GM12875 (cell line): ENCODE measurements around the gene SNHG17.
"Not testable (repeated sequence)": the region's sequence is repeated elsewhere in the genome, so short reads cannot be mapped to it uniquely, and the experiment has no call there.

Experiments
- H3K4me3 ChIP-seq: one replicate; pipeline ENCODE4 v1.5.1; 2011; ENCODE audit warnings: low read depth, low read length, control low read depth
- TF ChIP-seq, protein P1 (sequence below): IDR thresholded peaks from 2 replicates; pipeline ENCODE4 v1.5.1; 2011; ENCODE audit warnings: low read depth, mild to moderate bottlenecking, control low read depth, inconsistent platforms, low read length, moderate library complexity, borderline replicate concordance; ENCODE audit not compliant: insufficient read depth

The SNHG17 gene

DNA sequence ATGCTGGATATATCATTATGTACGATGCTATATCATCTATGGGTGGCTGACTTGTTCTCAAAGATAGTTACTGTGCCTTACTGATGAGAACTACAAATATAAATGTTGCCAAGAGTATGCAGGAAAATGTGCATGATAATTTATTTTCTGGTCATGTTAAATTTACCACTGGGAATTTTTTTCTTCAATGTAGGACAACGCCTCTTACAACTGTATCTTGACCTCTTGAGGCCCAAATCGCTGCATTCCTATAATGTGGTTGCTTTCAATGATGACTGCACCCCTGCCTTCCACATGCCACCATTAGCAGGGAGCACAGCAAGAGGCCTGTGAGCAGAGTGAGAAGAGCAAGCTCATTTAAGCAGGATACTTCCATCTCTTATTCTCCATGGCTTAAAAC lies 31.9 kb upstream of the SNHG17 start:
- no peak overlapping the region for H3K4me3 ChIP-seq
- TF ChIP-seq, protein P1, sequence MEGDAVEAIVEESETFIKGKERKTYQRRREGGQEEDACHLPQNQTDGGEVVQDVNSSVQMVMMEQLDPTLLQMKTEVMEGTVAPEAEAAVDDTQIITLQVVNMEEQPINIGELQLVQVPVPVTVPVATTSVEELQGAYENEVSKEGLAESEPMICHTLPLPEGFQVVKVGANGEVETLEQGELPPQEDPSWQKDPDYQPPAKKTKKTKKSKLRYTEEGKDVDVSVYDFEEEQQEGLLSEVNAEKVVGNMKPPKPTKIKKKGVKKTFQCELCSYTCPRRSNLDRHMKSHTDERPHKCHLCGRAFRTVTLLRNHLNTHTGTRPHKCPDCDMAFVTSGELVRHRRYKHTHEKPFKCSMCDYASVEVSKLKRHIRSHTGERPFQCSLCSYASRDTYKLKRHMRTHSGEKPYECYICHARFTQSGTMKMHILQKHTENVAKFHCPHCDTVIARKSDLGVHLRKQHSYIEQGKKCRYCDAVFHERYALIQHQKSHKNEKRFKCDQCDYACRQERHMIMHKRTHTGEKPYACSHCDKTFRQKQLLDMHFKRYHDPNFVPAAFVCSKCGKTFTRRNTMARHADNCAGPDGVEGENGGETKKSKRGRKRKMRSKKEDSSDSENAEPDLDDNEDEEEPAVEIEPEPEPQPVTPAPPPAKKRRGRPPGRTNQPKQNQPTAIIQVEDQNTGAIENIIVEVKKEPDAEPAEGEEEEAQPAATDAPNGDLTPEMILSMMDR, result no peak

DNA sequence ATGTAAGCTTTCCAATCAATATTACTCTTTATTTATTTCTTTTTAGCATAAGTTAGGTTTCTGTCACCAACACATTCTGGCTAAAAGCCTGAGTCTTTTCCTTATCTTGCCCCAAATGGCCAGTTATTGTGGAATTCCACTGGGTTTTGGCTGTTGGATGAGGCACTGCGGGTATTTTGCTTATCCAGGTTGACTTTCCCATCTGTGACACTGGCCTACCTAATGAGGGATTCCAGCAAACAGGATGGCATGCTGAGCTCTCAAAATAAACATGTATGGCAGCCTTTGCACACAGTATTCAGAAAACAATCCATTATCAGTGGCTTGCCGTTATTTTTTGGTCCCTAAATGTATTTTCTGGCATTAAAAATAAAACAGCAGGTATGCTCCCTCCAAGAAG lies 31.0 kb upstream of the SNHG17 start:
- TF ChIP-seq, protein P1, result no peak
- H3K4me3 ChIP-seq, result no peak overlapping the region

DNA sequence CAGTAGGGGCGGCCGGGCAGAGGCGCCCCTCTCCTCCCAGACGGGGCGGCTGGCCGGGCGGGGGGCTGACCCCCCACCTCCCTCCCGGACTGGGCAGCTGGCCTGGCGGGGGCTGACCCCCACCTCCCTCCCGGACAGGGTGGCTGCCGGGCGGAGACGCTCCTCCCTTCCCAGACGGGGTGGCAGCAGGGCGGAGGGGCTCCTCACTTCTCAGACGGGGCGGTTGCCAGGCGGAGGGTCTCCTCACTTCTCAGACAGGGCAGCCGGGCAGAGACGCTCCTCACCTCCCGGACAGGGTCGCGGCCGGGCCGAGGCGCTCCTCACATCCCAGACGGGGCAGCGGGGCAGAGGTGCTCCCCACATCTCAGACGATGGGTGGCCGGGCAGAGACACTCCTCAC lies 26.4 kb upstream of the SNHG17 start:
- not testable (repeated sequence) for H3K4me3 ChIP-seq

DNA sequence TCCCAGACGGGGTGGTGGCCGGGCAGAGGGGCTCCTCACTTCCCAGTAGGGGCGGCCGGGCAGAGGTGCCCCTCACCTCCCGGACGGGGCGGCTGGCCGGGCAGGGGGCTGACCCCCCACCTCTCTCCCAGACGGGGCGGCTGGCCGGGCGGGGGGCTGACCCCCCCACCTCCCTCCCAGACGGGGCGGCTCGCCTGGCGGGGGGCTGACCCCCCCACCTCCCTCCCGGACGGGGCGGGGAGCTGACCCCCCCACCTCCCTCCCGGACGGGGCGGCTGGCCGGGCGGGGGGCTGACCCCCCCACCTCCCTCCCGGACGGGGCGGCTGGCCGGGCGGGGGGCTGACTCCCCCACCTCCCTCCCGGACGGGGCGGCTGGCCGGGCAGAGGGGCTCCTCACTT lies 26.0 kb upstream of the SNHG17 start:
- not testable (repeated sequence) for H3K4me3 ChIP-seq

DNA sequence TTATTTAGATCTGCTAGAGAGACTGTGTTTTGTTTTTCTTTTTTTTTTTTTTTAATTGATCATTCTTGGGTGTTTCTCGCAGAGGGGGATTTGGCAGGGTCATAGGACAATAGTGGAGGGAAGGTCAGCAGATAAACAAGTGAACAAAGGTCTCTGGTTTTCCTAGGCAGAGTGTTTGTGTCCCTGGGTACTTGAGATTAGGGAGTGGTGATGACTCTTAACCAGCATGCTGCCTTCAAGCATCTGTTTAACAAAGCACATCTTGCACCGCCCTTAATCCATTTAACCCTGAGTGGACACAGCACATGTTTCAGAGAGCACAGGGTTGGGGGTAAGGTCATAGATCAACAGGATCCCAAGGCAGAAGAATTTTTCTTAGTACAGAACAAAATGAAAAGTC lies 25.5 kb upstream of the SNHG17 start:
- not testable (repeated sequence) for H3K4me3 ChIP-seq

DNA sequence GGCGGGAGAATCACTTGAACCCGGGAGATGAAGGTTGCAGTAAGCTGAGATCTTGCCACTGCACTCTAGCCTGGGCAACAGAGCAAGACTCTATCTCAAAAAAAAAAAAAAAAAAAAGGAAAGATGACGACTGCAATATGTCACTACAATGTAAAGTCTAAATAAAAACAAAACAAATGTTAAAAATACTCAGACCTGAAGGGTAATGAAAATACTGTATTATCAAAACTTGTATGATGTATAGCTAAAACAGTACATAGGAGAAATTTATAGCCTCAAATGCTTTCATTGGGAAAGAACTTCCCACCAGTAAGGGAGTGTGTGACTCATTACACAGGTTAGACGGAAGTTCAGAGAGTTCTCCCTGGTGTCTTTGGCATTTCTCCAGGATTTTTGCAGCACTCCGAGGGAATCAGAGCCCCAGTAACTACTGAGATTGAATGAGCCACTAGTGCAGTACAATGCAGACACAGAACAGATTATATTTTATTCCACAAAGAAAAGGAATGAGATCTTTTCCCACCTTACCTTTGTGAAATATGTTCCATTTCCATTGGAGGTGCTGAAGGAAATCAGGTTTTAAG lies 25.0 kb upstream of the SNHG17 start:
- no peak overlapping the region for H3K4me3 ChIP-seq
- TF ChIP-seq, protein P1, result no peak

DNA sequence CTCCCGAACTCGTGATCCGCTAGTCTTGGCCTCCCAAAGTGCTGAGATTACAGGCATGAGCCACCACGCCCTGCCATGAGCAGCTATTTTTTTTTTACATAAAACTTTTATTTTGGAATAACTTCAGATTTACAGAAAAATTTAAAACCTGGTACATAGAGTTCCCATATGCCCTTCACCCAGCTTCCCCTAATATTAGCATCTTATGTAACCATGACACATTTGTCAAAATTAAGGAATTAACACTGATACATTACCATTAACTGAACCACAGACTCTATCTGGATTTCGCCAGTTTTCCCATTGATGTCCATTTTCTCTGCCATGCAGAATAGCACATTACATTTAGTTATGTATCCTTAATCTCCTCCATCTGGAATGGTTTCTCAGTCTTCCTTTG lies 23.2 kb upstream of the SNHG17 start:
- H3K4me3 ChIP-seq, result no peak overlapping the region
- TF ChIP-seq, protein P1, result no peak

DNA sequence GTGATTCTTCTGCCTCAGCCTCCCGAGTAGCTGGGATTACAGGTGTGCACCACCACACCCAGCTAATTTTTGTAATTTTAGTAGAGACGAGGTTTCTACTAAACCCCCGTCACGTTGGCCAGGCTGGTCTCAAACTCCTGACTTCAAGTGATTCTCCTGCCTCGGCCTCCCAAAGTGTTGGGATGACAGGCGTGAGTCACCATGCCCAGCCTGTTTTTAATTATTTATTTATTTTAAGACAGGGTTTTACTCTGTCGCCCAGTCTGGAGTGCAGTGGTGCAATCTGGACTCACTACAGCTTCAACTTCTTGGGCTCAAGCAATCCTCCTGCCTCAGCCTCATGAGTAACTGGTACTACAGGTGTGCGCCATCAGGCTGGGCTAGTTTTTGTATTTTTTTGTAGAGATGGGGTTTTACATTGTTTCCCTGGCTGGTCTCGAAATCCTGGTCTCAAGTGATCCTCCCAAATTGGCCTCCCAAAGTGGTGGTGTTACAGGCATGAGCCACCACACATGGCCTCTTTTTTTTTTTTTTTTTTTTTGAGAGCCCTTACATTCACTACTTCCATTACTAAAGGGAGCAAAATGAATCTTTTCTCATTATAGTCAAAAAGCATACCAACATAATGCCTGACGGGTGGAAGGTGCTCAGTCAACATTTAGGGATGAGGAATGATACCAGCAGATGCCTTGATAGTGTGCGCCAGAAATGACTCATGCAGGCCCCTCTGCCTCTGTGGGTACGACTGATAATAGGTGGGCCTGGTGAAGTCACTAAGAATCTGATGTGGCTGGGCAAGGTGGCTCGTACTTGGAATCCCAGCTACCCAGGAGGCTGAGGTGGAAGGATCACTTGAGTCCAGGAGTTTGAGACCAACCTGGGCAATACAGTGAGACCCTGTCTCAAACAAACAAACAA lies 19.7 kb upstream of the SNHG17 start:
- TF ChIP-seq, protein P1, result no peak
- no peak overlapping the region for H3K4me3 ChIP-seq
